ENCODE data around the gene WDR35.

Gene WDR35

DNA sequence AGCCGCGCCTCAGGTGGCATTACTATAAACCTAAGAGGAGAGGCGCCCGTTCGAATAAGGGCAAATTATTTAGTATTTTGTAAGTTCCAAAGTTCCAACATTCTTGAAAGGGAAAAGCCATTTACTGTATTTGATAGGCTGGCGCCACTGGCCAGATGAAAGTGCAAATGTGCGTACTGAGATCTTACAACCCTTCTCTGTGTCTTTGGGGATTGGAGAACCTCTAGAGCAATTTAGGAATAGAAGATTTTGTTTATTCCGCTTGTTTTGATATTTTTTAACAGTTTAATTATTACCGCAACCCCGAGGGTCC lies 467 bp upstream of the WDR35 start:
- TF ChIP-seq, protein P1, sequence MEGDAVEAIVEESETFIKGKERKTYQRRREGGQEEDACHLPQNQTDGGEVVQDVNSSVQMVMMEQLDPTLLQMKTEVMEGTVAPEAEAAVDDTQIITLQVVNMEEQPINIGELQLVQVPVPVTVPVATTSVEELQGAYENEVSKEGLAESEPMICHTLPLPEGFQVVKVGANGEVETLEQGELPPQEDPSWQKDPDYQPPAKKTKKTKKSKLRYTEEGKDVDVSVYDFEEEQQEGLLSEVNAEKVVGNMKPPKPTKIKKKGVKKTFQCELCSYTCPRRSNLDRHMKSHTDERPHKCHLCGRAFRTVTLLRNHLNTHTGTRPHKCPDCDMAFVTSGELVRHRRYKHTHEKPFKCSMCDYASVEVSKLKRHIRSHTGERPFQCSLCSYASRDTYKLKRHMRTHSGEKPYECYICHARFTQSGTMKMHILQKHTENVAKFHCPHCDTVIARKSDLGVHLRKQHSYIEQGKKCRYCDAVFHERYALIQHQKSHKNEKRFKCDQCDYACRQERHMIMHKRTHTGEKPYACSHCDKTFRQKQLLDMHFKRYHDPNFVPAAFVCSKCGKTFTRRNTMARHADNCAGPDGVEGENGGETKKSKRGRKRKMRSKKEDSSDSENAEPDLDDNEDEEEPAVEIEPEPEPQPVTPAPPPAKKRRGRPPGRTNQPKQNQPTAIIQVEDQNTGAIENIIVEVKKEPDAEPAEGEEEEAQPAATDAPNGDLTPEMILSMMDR (IDR thresholded peaks at IDR 0.05; ENCODE audit: low read depth, low read length) = no peak
- H3K4me3 ChIP-seq (ENCODE audit: low read depth, low read length) = peak overlapping the region; percentile 75

DNA sequence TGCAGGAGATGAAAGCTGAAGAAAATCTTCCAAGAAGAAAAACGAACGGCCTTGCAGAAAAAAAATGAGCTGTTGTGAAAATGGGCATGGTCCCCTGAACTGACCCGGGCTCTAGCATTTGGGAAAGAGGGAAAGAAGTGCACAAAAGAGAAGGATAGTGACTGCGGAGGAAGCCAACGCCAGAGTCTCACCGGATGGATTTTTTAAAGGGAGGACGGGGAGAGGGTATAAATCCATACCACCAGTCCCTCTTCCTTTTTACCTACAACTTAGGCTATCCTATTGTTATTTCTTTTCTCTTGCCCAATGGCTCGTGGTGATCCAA lies 601 bp downstream of the WDR35 start:
- H3K4me3 ChIP-seq (ENCODE audit: low read depth, low read length) = peak overlapping the region; percentile 75
- TF ChIP-seq, protein P1 (IDR thresholded peaks at IDR 0.05; ENCODE audit: low read depth, low read length) = no peak

DNA sequence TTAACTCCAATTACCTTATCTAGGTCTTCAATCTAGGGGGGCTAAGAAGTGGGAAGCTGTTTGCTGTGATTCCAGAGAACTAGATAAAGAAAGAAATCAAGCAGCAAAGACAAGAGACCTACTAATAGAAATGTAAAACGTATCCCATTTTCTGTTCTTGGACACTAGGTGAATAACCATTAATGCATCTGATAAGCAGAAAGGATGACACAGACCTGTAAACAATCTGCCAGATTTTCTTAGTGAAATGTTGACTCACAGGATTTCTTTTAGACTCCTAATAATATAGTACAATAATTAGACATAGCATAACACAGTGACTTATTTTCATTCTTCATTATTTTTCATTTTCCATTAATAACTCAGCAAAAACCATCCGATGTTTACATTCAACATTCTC lies 1.3 kb downstream of the WDR35 start:
- TF ChIP-seq, protein P1 (IDR thresholded peaks at IDR 0.05; ENCODE audit: low read depth, low read length) = no peak
- peak overlapping the region; percentile 75 for H3K4me3 ChIP-seq (ENCODE audit: low read depth, low read length)

DNA sequence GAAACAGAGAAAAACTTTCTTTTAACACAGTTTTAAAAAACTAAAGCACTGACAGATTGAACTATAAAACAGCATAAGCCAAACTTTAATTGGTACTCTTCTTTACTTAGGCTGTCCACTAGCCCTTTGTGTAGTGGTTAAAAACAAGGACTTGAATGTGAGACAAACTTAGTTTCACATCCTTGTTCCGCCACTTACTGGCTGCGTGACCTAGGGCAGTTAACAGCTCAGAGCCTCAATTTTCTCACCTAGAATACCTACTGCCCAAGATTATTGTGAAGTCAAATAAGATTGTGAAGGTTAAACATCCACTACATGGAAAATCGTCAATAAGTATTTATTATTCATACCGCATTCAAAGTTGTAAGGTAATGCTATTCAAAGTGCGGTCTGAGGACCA lies 2.0 kb downstream of the WDR35 start:
- TF ChIP-seq, protein P1 (IDR thresholded peaks at IDR 0.05; ENCODE audit: low read depth, low read length) = no peak
- no peak overlapping the region for H3K4me3 ChIP-seq (ENCODE audit: low read depth, low read length)

DNA sequence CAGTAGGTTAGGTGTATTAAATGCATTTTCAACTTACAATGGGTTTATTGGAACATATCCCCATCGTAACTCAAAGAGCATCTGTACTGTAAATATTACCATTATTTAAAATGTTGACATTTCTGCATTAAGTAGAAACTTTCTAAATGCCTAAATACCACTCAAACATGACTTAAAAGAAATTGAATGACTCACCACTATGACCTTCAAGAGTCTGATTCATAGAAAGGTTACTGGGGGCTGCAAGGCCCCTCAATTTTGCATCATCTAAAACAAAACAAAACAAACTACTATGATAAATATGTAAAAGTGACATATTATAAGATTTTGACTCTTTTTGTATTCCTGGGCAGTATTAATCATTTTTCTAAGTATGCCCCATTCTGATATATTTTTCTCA lies 7.6 kb downstream of the WDR35 start:
- no peak overlapping the region for H3K4me3 ChIP-seq (ENCODE audit: low read depth, low read length)
- TF ChIP-seq, protein P1 (IDR thresholded peaks at IDR 0.05; ENCODE audit: low read depth, low read length) = no peak

DNA sequence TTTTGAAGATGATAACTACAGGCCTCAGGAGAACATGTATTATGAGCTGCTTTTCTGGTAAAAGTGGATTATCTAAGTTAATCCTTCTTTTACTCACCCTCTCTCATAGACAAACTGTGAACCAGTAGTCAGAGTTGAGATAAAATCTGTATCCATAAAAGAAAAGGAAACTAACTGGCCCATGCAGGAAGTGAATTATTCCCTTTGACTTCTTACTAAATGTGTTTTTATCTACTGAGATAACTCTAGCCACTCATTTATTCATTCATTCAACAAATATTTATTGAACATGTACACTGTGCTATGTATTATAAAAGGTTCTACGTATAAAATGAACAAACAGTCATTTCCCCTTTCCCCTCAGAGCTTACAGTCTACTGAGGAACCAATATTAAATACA lies 10.0 kb downstream of the WDR35 start:
- H3K4me3 ChIP-seq (ENCODE audit: low read depth, low read length) = no peak overlapping the region
- TF ChIP-seq, protein P1 (IDR thresholded peaks at IDR 0.05; ENCODE audit: low read depth, low read length) = no peak

DNA sequence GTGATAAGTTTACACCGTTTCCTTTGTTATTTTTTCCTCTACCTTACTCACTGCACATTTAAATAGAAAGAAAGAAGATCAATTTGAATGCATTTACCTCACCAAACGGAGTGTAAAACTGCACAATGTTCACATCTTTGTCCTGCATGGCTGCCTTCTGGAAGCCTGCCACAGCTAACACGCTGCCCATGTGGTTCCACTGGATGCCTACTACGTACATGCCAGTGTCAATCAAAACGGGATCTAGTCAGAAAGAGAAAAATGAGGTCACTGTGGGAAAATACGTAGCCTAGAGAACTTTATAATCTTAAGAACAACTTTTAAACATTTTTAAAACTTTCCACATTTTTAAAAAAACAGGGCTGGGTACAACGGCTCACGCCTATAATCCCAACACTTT lies 16.4 kb downstream of the WDR35 start:
- TF ChIP-seq, protein P1 (IDR thresholded peaks at IDR 0.05; ENCODE audit: low read depth, low read length) = no peak
- no peak overlapping the region for H3K4me3 ChIP-seq (ENCODE audit: low read depth, low read length)

Data from WI38 (cell line).